ENCODE data around the gene LGSN. TPM values are rescaled to one million over a fixed set of nuclear protein-coding genes. Genes with fewer than 3 reads are reported as not detected.
"Not testable (repeated sequence)": the region's sequence is repeated elsewhere in the genome, so short reads cannot be mapped to it uniquely, and the experiment has no call there.

The LGSN gene
- total RNA-seq, 1 donor from 2014 or later: not detected

GRCh38 chr6:63290492-63291058, 29.2 kb downstream of the LGSN start:
- no peak for DNase-seq (ENCODE audit: low spot score)
- Mint-ChIP-seq H3K27me3 (ENCODE audit: unreplicated experiment) (no peaks in the 10 kb centered on the region), H3K9me3 (ENCODE audit: unreplicated experiment) (no peaks in the 10 kb centered on the region), H3K27ac (ENCODE audit: unreplicated experiment) (no peak overlapping the region), H3K4me3 (ENCODE audit: unreplicated experiment) (no peak overlapping the region), H3K36me3 (ENCODE audit: low read depth, unreplicated experiment) (no peaks in the 10 kb centered on the region), H3K4me1 (ENCODE audit: unreplicated experiment) (no peaks in the 10 kb centered on the region)
- no peak for TF ChIP-seq CTCF (IDR thresholded peaks at IDR 0.05; ENCODE audit: unreplicated experiment)

GRCh38 chr6:63289269-63289872, 30.4 kb downstream of the LGSN start:
- Mint-ChIP-seq H3K4me3 (ENCODE audit: unreplicated experiment) (no peak overlapping the region), H3K36me3 (ENCODE audit: low read depth, unreplicated experiment) (no peaks in the 10 kb centered on the region), H3K27ac (ENCODE audit: unreplicated experiment) (no peak overlapping the region)

GRCh38 chr6:63280639-63281180, 39.1 kb downstream of the LGSN start:
- no peak for TF ChIP-seq CTCF (IDR thresholded peaks at IDR 0.05; ENCODE audit: unreplicated experiment)
- no peaks in the 10 kb centered on the region for H3K36me3 Mint-ChIP-seq (ENCODE audit: low read depth, unreplicated experiment)
- no peak for DNase-seq (ENCODE audit: low spot score)
- no peak overlapping the region for H3K4me3 Mint-ChIP-seq (ENCODE audit: unreplicated experiment)
- H3K9me3 Mint-ChIP-seq (ENCODE audit: unreplicated experiment): no peaks in the 10 kb centered on the region
- peaks cover 7% of the 10 kb centered on the region for H3K27me3 Mint-ChIP-seq (ENCODE audit: unreplicated experiment)
- no peaks in the 10 kb centered on the region for H3K4me1 Mint-ChIP-seq (ENCODE audit: unreplicated experiment)
- no peak overlapping the region for H3K27ac Mint-ChIP-seq (ENCODE audit: unreplicated experiment)

More at GRCh38 chr6:63289269-63289872, 30.4 kb downstream of the LGSN start:
- H3K9me3 Mint-ChIP-seq (ENCODE audit: unreplicated experiment): no peaks in the 10 kb centered on the region
- no peak for DNase-seq (ENCODE audit: low spot score)
- TF ChIP-seq CTCF (IDR thresholded peaks at IDR 0.05; ENCODE audit: unreplicated experiment): no peak
- H3K27me3 Mint-ChIP-seq (ENCODE audit: unreplicated experiment): no peaks in the 10 kb centered on the region
- H3K4me1 Mint-ChIP-seq (ENCODE audit: unreplicated experiment): no peaks in the 10 kb centered on the region

- TF ChIP-seq CTCF (IDR thresholded peaks at IDR 0.05; ENCODE audit: unreplicated experiment): no peak
- H3K9me3 Mint-ChIP-seq (ENCODE audit: unreplicated experiment): no peaks in the 10 kb centered on the region
- no peak overlapping the region for H3K27ac Mint-ChIP-seq (ENCODE audit: unreplicated experiment)
- no peaks in the 10 kb centered on the region for H3K4me1 Mint-ChIP-seq (ENCODE audit: unreplicated experiment)
- H3K27me3 Mint-ChIP-seq (ENCODE audit: unreplicated experiment): peaks cover 7% of the 10 kb centered on the region
- H3K4me3 Mint-ChIP-seq (ENCODE audit: unreplicated experiment): no peak overlapping the region
- no peaks in the 10 kb centered on the region for H3K36me3 Mint-ChIP-seq (ENCODE audit: low read depth, unreplicated experiment)
- no peak for DNase-seq (ENCODE audit: low spot score)
Observed at GRCh38 chr6:63278916-63279315, 40.9 kb downstream of the LGSN start.

GRCh38 chr6:63275953-63276352, 43.8 kb downstream of the LGSN start:
- Mint-ChIP-seq H3K4me3 (ENCODE audit: unreplicated experiment) (no peak overlapping the region), H3K9me3 (ENCODE audit: unreplicated experiment) (no peaks in the 10 kb centered on the region), H3K36me3 (ENCODE audit: low read depth, unreplicated experiment) (no peaks in the 10 kb centered on the region), H3K4me1 (ENCODE audit: unreplicated experiment) (no peaks in the 10 kb centered on the region), H3K27ac (ENCODE audit: unreplicated experiment) (no peak overlapping the region), H3K27me3 (ENCODE audit: unreplicated experiment) (peaks cover 3% of the 10 kb centered on the region)
- DNase-seq (ENCODE audit: low spot score): no peak
- TF ChIP-seq CTCF (IDR thresholded peaks at IDR 0.05; ENCODE audit: unreplicated experiment): no peak

- H3K27ac Mint-ChIP-seq (ENCODE audit: unreplicated experiment); H3K36me3 Mint-ChIP-seq (ENCODE audit: low read depth, unreplicated experiment); H3K4me1 Mint-ChIP-seq (ENCODE audit: unreplicated experiment); H3K27me3 Mint-ChIP-seq (ENCODE audit: unreplicated experiment); H3K4me3 Mint-ChIP-seq (ENCODE audit: unreplicated experiment); H3K9me3 Mint-ChIP-seq (ENCODE audit: unreplicated experiment); DNase-seq (ENCODE audit: low spot score): not testable (repeated sequence)
Observed at GRCh38 chr6:63274795-63275430, 44.9 kb downstream of the LGSN start.

All from endothelial cell (in vitro differentiated cells).